GM12873 (cell line): ENCODE results near the gene KRT85.

Experiments used
- CTCF ChIP-seq: IDR thresholded peaks from 2 replicates; pipeline ENCODE4 v1.5.1; 2012; ENCODE audit warnings: low read depth, mild to moderate bottlenecking, moderate library complexity, low read length, control low read depth; ENCODE audit not compliant: insufficient read depth; ENCODE audit errors: missing control alignments

The KRT85 gene

GRCh38 chr12:52381206-52381605 is 13.9 kb upstream of the KRT85 start:
- no peak for TF ChIP-seq CTCF

GRCh38 chr12:52380271-52380694 is 13.0 kb upstream of the KRT85 start:
- peak; percentile 57 for TF ChIP-seq CTCF

GRCh38 chr12:52379536-52379935 is 12.3 kb upstream of the KRT85 start:
- TF ChIP-seq CTCF = no peak

- TF ChIP-seq CTCF = no peak
These were observed 10.8 kb upstream of the KRT85 start for GRCh38 chr12:52378091-52378490.

- no peak for TF ChIP-seq CTCF
These were observed 10.0 kb upstream of the KRT85 start for GRCh38 chr12:52377266-52377665.

- peak; percentile 79 for TF ChIP-seq CTCF
These were observed 5.2 kb upstream of the KRT85 start for GRCh38 chr12:52372216-52373154.

GRCh38 chr12:52371716-52372115 is 4.4 kb upstream of the KRT85 start:
- no peak for TF ChIP-seq CTCF
